HFFc6 (cell line): ENCODE data around the gene PTPRN2. TPM values are rescaled to one million over a fixed set of nuclear protein-coding genes. Genes with fewer than 3 reads are reported as not detected.

Experiments used
- DNase-seq: peaks from one replicate; pipeline ENCODE4 v3.0.0-alpha.2; 2018
- H3K27ac Mint-ChIP-seq: 2 replicates; pipeline ENCODE4 v1.8.0; 2020; ENCODE audit warnings: mild to moderate bottlenecking, mixed read lengths
- H3K27me3 Mint-ChIP-seq: 2 replicates; pipeline ENCODE4 v1.8.0; 2021; ENCODE audit warnings: mild to moderate bottlenecking, moderate library complexity, mixed read lengths; ENCODE audit not compliant: insufficient read depth
- H3K36me3 Mint-ChIP-seq: 2 replicates; pipeline ENCODE4 v1.8.0; 2021; ENCODE audit warnings: low read depth, mixed read lengths
- H3K4me1 Mint-ChIP-seq: 2 replicates; pipeline ENCODE4 v1.8.0; 2020; ENCODE audit warnings: low read depth, mixed read lengths
- H3K4me3 Mint-ChIP-seq: 2 replicates; pipeline ENCODE4 v1.8.0; 2020; ENCODE audit warnings: mild to moderate bottlenecking, moderate library complexity, mixed read lengths
- H3K9me3 Mint-ChIP-seq: 2 replicates; pipeline ENCODE4 v1.8.0; 2020; ENCODE audit warnings: mild to moderate bottlenecking, mixed read lengths
- total RNA-seq, 6 experiments: library from RNA; stranded (reverse); fragmentation: NEBNext Ultra II Directional; extraction: Animal tissue kit (Norgen Biotek cat#: 25700); gene quantifications; 2 replicates in 1 of 6; 3 replicates in 5 of 6; pipeline ENCODE4 v1.2.3, GENCODE V29; 2021
- TF ChIP-seq, protein P1 (sequence below): fragments of 200-600 bp; sonication (generic); IDR thresholded peaks from 2 replicates; pipeline ENCODE4 v1.5.0; 2021; ENCODE audit warnings: antibody characterized with exemption, mild to moderate bottlenecking

Gene PTPRN2
- total RNA-seq, 6 experiments from 2014 or later, result 0.05 to 0.27 (median 0.23) TPM

DNA sequence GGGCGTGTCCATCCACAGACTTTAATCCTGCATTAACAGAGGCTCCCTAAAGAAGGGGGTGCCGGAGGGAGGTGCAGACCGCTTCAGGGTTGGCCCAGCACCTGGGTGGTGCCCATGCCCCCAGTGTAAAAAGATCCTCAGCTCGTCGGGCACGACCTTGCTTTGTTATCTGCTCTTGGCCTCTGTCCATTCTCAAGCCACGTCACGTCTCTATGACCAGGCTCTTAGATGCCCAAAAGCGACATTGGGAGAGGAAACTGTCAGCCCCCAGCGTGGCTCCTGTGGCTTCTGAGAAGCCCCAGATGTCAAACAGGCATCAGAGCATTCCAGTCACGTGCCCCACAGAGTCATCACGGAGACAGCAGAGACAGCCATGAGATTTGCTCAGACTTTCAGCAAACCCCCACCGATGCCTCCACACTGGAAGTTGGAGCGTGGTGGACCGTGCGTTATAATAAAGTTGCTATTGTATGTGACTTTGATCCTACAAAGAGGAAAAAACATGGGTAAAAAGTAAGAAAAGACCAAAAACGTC is 55.5 kb downstream of the PTPRN2 start:
- TF ChIP-seq, protein P1, sequence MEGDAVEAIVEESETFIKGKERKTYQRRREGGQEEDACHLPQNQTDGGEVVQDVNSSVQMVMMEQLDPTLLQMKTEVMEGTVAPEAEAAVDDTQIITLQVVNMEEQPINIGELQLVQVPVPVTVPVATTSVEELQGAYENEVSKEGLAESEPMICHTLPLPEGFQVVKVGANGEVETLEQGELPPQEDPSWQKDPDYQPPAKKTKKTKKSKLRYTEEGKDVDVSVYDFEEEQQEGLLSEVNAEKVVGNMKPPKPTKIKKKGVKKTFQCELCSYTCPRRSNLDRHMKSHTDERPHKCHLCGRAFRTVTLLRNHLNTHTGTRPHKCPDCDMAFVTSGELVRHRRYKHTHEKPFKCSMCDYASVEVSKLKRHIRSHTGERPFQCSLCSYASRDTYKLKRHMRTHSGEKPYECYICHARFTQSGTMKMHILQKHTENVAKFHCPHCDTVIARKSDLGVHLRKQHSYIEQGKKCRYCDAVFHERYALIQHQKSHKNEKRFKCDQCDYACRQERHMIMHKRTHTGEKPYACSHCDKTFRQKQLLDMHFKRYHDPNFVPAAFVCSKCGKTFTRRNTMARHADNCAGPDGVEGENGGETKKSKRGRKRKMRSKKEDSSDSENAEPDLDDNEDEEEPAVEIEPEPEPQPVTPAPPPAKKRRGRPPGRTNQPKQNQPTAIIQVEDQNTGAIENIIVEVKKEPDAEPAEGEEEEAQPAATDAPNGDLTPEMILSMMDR, result no peak
- no peaks in the 10 kb centered on the region for H3K4me1 Mint-ChIP-seq
- no peak overlapping the region for H3K27ac Mint-ChIP-seq
- peaks cover 46% of the 10 kb centered on the region for H3K9me3 Mint-ChIP-seq
- H3K27me3 Mint-ChIP-seq, result peaks cover 7% of the 10 kb centered on the region
- H3K4me3 Mint-ChIP-seq, result no peak overlapping the region
- no peak for DNase-seq
- H3K36me3 Mint-ChIP-seq, result peaks cover 6% of the 10 kb centered on the region; the same call in 1 of the 2 replicates

DNA sequence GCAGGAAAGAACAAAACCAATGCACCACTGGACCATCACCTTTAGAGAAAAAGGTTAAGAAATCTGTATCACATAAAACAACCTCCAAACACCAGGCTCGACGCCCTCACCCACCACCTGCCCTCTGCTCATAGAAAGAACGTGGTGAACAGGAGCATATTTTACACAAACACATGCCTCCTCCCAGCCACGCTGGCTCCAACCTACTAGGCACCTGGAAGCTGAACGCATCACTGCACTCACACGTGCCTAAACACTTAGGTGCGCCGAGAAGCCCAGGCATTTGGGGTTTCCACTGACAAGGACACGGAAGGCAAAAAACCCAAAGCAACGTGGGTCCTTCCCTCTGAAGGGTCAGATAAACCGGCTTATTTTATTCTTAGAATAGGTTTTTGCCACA is 56.0 kb downstream of the PTPRN2 start:
- Mint-ChIP-seq H3K27ac (no peak overlapping the region), H3K36me3 (peaks cover 6% of the 10 kb centered on the region; the same call in 1 of the 2 replicates), H3K4me3 (no peak overlapping the region), H3K4me1 (no peaks in the 10 kb centered on the region), H3K9me3 (peaks cover 48% of the 10 kb centered on the region), H3K27me3 (peaks cover 6% of the 10 kb centered on the region)
- no peak for DNase-seq
- TF ChIP-seq, protein P1, result no peak

DNA sequence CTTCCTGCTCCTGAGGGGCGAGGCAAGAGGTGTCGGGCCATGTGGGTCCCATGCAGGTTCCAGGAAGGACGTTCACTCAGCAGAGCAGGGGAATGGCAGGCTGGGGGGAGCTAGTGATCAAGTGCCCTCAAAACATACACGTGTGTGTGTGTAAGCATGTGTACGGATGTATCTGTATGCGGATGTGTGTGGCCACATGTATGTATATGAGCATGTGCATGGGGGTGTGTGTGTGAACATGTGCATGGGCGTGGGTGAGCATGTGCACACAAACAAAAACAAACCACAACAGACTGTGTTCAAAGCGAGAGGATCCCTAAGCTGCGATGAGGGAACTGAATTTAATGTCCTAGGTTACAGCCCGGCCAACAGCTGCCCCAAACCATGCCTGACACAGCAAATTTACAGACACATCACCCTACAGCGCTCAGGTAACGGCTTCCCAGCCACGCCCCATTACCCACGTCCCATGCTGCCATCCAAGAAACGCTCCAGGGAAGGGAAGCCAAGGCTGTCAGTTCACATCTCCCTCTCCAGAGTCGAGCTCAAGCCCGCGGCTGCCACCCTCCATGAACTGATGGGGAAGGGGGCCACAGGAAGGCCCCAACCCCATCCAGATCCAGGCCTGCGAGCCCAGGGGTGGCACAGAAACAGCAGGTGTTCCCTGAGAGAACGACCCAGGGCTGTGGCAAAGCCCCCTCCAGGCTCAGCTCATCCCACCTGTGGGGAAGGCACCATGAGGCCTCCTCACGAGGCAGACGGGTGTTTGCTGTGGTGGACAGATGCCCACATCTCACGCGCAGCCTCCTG is 56.6 kb downstream of the PTPRN2 start:
- no peak for DNase-seq
- Mint-ChIP-seq H3K4me1 (no peaks in the 10 kb centered on the region), H3K4me3 (no peak overlapping the region), H3K27me3 (peaks cover 4% of the 10 kb centered on the region), H3K27ac (no peak overlapping the region), H3K9me3 (peaks cover 47% of the 10 kb centered on the region), H3K36me3 (no peaks in the 10 kb centered on the region)
- TF ChIP-seq, protein P1, result no peak

DNA sequence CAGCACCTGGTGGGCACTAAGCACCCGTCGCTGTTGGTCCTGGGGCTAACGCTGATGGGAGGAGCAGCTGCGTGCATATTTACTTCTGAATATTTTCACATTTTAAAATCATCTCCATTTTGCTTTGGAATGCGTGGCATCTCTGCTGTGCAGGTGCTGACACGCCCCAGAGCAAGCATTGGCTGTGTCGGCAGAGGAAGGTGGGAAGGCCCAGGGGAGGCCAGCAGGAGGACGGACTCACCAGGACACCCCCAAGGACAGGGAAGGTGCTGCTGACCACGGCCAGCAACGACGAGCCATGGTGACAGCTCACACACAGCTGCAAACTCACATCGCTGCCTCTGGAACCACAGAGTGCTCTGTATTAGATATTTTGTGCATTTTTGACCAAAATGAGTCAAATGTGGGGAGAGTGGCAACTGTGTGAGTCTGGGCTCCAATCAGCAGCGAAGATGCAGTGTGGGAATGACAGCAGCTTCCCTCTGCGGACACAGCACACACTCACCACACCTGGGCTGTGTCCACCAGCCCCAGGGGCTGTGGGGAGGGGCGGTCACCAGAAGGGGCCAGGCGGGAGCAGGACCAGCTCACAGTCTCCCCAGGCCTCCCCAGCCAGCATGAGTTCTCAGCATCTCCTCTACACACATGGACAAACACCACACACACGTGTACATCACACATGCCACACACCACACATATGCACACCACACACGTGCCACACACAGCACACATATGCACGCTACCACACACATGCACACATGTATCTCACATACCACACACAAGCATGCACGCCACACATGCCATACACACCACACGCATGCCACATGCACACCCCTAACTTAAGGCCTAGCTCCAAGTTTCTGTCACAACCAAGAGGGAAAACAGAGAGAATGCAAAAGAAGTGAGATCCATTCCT is 58.2 kb downstream of the PTPRN2 start:
- Mint-ChIP-seq H3K4me1 (no peaks in the 10 kb centered on the region), H3K9me3 (peaks cover 38% of the 10 kb centered on the region), H3K27ac (no peak overlapping the region), H3K27me3 (peaks cover 8% of the 10 kb centered on the region), H3K36me3 (no peaks in the 10 kb centered on the region), H3K4me3 (no peak overlapping the region)
- TF ChIP-seq, protein P1, result no peak
- DNase-seq, result no peak

DNA sequence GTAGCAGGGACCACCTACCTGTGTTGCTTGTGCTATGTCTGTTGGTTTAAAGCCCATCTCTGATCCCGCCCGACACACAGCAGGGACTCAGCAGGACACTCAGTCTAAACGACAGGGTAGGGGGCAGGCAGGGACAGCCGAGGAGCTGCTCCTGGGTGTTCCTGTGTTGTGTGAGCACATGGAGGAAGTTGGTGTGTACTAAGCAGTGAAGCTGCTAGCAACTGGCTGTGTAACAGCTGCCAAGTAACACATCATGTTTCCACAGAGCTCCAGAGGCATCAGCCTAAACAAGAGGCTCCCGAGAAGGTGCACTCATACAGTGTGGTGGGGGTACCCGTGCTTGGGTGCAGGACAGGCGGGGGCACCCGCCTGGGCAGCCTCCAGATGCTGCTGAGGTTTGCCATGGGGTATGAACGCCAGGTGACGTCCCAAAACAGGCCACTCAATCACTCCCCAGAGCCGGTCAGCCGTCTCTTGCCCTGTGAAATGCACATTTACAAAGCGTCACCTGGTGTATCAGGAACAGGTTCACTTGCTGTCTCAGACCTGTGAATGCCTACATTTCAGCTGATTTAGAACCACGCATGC is 59.6 kb downstream of the PTPRN2 start:
- no peak for DNase-seq
- Mint-ChIP-seq H3K4me3 (no peak overlapping the region), H3K4me1 (no peaks in the 10 kb centered on the region), H3K9me3 (peaks cover 36% of the 10 kb centered on the region; the same call in 1 of the 2 replicates), H3K27me3 (peaks cover 3% of the 10 kb centered on the region), H3K36me3 (no peaks in the 10 kb centered on the region; the same call in 1 of the 2 replicates), H3K27ac (no peak overlapping the region)
- TF ChIP-seq, protein P1, result no peak
